Subcutaneous adipose tissue (tissue), 4 donors: Measurements from ENCODE around the gene CITED2. TPM values are rescaled to one million over a fixed set of nuclear protein-coding genes. Genes with fewer than 3 reads are reported as not detected.

ENCODE experiments used
- total RNA-seq, 4 donors: library from RNA; depleted of rRNA; stranded (reverse); fragments of >200 nt; gene quantifications; one replicate each; pipeline ENCODE4 v1.1.0, GENCODE V29; 2016
- TF ChIP-seq, protein P1 (sequence below): fragments of 450-650 bp; IDR thresholded peaks from one replicate; pipeline ENCODE4 v1.5.1; 2016; ENCODE audit warnings: low read depth, mild to moderate bottlenecking, control low read depth, antibody characterized with exemption, moderate library complexity

The CITED2 gene
- total RNA-seq, 4 donors from 2014 or later = 117 to 273 (median 201) TPM

DNA sequence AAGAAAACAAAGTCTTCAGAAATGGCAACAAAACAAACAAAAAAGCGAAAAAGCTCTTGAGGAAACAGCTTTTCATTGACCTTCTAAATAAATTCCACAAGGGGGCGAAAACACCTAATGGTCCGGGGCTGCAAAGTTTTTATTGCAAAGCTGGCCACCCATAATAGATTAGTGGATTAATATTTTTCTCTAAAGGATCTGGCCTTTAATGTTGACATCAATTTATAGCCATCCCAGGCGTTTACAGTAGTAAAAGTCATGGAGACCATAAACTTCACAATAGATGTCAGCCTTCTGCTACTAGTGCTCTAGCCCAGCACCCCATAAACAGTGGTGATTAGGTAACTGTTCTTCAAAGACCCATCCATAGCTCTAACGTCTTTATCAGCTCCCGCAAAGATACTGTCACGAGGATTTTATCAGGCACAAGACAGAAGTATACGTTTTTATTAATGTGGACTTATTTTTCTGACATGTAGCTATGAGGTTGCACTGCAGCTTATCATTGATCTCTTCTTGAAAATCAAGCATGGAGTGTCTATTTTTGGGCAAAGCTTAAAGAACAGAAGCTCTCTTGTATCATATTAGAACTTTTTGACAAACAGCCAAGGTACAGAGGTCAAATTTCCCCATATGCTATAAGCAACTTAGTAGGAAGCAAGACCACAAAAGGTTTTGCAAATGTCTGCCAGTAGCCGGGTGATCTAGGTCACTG lies 4.7 kb downstream of the CITED2 start:
- TF ChIP-seq, protein P1, sequence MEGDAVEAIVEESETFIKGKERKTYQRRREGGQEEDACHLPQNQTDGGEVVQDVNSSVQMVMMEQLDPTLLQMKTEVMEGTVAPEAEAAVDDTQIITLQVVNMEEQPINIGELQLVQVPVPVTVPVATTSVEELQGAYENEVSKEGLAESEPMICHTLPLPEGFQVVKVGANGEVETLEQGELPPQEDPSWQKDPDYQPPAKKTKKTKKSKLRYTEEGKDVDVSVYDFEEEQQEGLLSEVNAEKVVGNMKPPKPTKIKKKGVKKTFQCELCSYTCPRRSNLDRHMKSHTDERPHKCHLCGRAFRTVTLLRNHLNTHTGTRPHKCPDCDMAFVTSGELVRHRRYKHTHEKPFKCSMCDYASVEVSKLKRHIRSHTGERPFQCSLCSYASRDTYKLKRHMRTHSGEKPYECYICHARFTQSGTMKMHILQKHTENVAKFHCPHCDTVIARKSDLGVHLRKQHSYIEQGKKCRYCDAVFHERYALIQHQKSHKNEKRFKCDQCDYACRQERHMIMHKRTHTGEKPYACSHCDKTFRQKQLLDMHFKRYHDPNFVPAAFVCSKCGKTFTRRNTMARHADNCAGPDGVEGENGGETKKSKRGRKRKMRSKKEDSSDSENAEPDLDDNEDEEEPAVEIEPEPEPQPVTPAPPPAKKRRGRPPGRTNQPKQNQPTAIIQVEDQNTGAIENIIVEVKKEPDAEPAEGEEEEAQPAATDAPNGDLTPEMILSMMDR = no peak

DNA sequence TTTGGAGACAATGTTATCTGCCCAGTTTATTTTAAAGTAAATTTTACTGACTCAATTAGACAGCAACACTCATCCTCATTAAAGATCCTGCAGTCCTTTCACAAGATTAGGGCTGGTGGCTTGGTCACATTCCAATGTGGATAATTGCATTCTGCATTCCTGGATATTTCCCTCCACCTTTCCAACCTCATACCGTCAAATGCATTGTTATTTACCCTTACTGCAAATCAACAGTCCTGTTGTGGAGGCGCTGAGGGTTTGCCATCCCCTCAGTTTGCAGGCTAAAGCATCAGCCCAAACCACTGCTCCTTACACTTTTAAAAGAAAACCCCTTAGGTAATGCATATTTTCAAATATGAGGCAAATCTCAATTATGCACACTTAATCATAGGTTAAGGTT lies 5.4 kb downstream of the CITED2 start:
- TF ChIP-seq, protein P1 = no peak

DNA sequence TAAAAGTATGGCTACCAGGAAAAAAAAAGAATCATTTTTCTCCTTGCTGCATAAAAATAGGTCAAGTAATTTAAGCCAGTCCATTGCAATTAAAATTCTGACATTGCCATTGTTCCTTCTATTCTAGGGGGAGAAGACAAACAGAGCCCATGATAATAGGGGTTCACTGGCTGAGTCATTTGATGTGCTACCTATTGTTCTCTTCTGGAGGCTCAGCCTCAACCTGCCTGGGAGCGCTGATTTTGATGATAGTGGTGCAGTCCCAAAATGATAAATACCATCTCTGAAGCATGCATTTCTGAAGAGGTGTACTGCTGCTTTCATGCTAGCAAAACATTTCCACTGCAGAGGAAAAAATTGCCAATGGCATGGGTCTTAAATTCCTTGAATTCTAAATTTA lies 5.8 kb downstream of the CITED2 start:
- TF ChIP-seq, protein P1 = no peak

DNA sequence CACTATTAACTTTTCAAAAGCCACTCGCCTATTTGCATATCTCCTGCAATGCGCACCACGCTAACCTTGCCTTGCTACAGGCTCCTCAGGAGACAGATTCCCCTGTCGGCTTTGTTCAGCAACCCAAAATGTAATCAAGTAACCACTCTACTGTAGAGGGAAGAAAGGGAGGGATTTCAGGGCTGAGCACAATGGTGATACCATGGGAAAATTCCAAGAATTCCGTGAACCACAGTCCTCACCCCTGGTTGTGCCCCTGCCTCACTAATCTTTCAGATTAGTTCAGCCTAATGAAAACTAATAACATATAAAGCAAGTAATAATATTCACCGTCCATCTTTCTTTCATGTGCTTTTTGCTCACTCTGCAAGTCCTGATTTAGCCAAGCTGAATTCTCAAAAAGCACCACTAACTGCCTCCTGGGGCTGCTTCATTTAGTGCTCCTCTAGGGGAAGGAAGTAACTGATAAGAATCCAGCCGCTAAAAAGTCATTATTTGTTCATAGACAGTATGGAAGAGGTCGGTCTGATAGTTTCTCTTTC lies 6.6 kb downstream of the CITED2 start:
- TF ChIP-seq, protein P1 = no peak

DNA sequence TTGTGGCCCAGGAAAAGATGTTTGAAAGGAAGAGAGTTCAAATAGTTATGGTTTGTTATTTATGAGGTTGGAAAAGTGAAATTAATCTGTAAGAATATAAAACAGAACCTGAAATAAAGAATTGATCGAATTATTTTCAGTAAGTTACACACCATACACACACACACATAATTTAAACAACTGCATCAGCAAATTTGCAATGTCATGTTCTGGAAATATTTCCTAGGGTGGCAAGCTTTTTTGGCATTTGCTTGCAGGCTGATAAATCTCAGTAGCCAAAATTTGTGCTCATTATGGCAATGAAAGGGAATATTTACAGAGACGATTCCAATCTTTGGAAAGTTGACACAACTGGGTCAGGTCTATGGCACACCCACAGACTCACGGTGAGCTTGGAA lies 9.5 kb downstream of the CITED2 start:
- TF ChIP-seq, protein P1 = no peak

DNA sequence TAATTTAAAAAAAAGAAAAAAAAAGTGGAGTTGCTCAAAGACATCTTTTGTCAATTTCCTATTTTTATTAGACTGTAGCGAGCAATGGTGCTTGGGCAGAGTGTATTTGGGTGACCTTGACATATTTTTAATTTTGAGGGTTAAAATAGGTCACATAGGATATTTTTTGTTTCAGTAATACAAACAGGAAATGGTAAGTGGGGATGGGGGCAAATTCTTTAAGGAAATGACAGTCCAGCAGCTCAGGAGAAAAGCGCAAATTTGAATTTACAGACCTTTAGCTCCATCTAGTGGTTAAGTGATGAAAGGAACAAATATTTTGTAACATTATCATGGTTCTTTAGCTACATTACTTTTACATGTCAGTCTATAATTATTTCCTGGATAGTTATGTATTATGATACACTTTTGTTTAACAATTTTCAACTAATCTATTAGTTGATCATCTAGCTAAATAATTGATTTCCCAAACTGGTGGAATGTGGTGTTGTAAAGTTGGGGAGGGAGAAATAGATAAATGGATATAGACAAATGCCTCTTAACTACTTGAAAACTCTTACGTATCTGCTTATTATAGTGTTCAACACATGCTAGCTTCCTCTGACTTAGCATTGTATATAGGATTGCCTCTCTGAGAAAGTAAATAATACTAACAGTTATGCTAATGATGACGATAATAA lies 10.0 kb downstream of the CITED2 start:
- TF ChIP-seq, protein P1 = no peak

DNA sequence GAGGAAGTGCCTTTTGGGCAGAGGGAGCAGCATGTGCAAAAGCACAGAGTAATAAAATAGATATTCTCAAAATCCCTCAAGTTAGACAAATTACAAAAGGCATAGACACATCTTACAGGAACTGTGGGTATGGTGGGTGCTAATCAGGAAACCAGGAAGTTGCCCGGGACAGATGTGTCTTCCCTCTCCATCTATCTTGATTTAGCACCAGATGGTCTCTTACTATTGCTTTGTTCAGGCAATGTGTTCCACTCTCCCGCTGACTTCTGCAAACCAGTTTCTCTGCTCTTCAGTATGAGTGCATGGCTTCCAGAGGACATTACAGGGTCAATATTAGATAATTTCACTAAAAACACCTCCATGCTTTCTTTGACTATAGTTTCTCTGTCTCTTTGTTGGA lies 13.2 kb downstream of the CITED2 start:
- TF ChIP-seq, protein P1 = no peak
